Hepatocyte (in vitro differentiated cells): ENCODE data around the gene CLIC4.

ENCODE experiments used
- CTCF ChIP-seq: fragments of 200-600 bp; sonication (generic); IDR thresholded peaks from 2 replicates; pipeline ENCODE4 v1.5.1; 2016; ENCODE audit warnings: antibody characterized with exemption, mild to moderate bottlenecking; ENCODE audit not compliant: poor library complexity
- EZH2 ChIP-seq: fragments of 200-600 bp; sonication (generic); IDR thresholded peaks from 2 replicates; pipeline ENCODE4 v1.6.1; 2016; ENCODE audit warnings: antibody characterized with exemption, mild to moderate bottlenecking, borderline replicate concordance
- EZH2phosphoT487 ChIP-seq: fragments of 200-600 bp; sonication (generic); IDR thresholded peaks from one replicate; pipeline ENCODE4 v1.6.1; 2018; ENCODE audit warnings: antibody characterized with exemption, mild to moderate bottlenecking, low read depth, moderate library complexity; ENCODE audit not compliant: unreplicated experiment, severe bottlenecking

- TF ChIP-seq CTCF, result no peak
- no peak for TF ChIP-seq EZH2
- TF ChIP-seq EZH2phosphoT487, result no peak
These were observed 7.7 kb upstream of the CLIC4 start for GRCh38 chr1:24737368-24738117.
